Measurements from ENCODE around the gene LCOR. TPM values are rescaled to one million over a fixed set of nuclear protein-coding genes. Genes with fewer than 3 reads are reported as not detected.

LCOR gene
- total RNA-seq, 1 experiment from 2014 or later, result 39.2 TPM

DNA sequence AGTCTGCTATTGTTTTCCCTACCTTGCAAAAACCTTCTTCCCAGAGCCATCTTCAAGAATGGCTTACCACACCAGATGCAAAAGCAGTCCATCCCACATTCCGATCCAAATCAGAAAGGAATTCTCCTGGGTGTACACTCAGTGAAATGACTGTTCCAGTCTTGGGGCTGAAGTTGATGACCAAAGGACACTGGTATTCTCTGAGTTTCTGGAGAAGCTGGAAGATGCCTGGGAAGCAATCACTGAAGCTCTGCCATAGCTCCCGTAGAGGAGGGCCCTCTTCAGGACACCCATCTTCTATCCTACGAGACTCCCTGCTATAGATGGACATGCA, 155.7 kb downstream of the LCOR start:
- no peak for TF ChIP-seq EZH2 (IDR thresholded peaks at IDR 0.05; ENCODE audit: borderline replicate concordance, low read depth, low read length, poor library complexity, severe bottlenecking)
- TF ChIP-seq, protein P1, sequence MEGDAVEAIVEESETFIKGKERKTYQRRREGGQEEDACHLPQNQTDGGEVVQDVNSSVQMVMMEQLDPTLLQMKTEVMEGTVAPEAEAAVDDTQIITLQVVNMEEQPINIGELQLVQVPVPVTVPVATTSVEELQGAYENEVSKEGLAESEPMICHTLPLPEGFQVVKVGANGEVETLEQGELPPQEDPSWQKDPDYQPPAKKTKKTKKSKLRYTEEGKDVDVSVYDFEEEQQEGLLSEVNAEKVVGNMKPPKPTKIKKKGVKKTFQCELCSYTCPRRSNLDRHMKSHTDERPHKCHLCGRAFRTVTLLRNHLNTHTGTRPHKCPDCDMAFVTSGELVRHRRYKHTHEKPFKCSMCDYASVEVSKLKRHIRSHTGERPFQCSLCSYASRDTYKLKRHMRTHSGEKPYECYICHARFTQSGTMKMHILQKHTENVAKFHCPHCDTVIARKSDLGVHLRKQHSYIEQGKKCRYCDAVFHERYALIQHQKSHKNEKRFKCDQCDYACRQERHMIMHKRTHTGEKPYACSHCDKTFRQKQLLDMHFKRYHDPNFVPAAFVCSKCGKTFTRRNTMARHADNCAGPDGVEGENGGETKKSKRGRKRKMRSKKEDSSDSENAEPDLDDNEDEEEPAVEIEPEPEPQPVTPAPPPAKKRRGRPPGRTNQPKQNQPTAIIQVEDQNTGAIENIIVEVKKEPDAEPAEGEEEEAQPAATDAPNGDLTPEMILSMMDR (conservative IDR thresholded peaks at IDR 0.05; ENCODE audit: low read depth, low read length), result no peak
- Histone ChIP-seq H3K27me3 (replicated peaks; ENCODE audit: insufficient read depth, low read depth, low read length, poor library complexity) (no peaks in the 10 kb centered on the region), H3K36me3 (ENCODE audit: insufficient read depth, low read length, poor library complexity, severe bottlenecking) (no peaks in the 10 kb centered on the region), H3K27ac (ENCODE audit: low read depth, low read length, poor library complexity, severe bottlenecking) (no peak overlapping the region), H3K4me1 (ENCODE audit: insufficient read depth, low read length, poor library complexity, severe bottlenecking) (no peaks in the 10 kb centered on the region), H3K4me3 (ENCODE audit: low read depth, low read length, poor library complexity, severe bottlenecking) (no peak overlapping the region), H3K9me3 (ENCODE audit: low read depth, low read length, poor library complexity, severe bottlenecking) (no peaks in the 10 kb centered on the region)
- POLR2A ChIA-PET (ENCODE audit: low non-redundant PET), result no interaction called here
- CTCF ChIA-PET, result no interaction called here
- BruUV-seq (replicated peaks), result no TSS peak
- no peak for DNase-seq (ENCODE audit: low spot score)
- intact Hi-C loops (cut with micrococcal nuclease; ENCODE audit: unreplicated experiment), result no loop called here

DNA sequence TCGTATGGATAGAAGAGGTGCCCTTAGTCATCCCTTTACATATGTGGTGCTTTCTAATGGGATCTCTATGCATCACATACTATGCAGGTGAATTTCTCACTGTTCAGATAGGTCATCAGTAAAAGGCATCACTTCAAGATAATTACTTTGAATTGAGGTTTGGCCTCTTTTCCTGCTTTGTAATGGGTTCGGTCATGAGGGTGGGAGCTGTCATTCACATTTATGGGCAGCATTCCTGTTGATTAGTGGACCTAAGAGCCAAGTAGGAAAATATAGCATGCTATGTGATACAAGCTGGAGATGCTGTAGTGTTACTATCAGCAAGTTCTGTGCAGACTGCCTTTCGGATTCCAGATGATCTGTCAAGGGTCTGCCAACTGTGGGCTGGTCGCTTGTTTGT, 156.3 kb downstream of the LCOR start:
- no TSS peak for BruUV-seq (replicated peaks)
- Histone ChIP-seq H3K9me3 (ENCODE audit: low read depth, low read length, poor library complexity, severe bottlenecking) (no peaks in the 10 kb centered on the region), H3K36me3 (ENCODE audit: insufficient read depth, low read length, poor library complexity, severe bottlenecking) (no peaks in the 10 kb centered on the region), H3K27ac (ENCODE audit: low read depth, low read length, poor library complexity, severe bottlenecking) (no peak overlapping the region), H3K4me3 (ENCODE audit: low read depth, low read length, poor library complexity, severe bottlenecking) (no peak overlapping the region), H3K27me3 (replicated peaks; ENCODE audit: insufficient read depth, low read depth, low read length, poor library complexity) (no peaks in the 10 kb centered on the region), H3K4me1 (ENCODE audit: insufficient read depth, low read length, poor library complexity, severe bottlenecking) (no peaks in the 10 kb centered on the region)
- ChIA-PET CTCF (no interaction called here), POLR2A (ENCODE audit: low non-redundant PET) (no interaction called here)
- intact Hi-C loops (cut with micrococcal nuclease; ENCODE audit: unreplicated experiment), result no loop called here
- no peak for TF ChIP-seq EZH2 (IDR thresholded peaks at IDR 0.05; ENCODE audit: borderline replicate concordance, low read depth, low read length, poor library complexity, severe bottlenecking)
- TF ChIP-seq, protein P1 (conservative IDR thresholded peaks at IDR 0.05; ENCODE audit: low read depth, low read length), result no peak
- no peak for DNase-seq (ENCODE audit: low spot score)

DNA sequence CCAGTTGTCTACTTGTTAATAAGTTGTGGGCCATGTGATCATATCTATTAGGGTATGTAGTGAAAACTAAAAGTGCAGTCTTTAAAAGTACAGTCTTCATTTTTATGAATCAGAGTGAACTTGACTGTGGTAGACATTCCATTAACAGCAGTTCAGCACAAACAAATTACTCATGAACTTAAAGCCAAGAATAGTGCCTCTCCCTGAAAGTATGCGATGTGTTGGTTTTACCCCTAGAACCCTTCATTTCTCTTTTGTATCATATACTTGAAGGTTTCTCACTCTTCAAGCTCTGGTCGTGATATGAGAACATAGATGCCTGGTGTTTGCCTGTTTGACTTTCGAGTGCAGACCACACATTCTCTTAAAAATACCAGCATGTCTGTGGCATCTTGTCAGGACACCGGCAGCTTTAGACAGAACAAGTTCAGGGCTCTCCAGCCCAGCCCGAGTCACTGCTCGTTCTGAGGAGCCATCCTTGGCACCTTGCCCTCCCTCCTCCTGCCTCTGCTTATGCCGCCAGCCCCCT, 159.3 kb downstream of the LCOR start:
- CTCF ChIA-PET, result no interaction called here
- intact Hi-C loops (cut with micrococcal nuclease; ENCODE audit: unreplicated experiment), result no loop called here
- POLR2A ChIA-PET (ENCODE audit: low non-redundant PET), result no interaction called here
- Histone ChIP-seq H3K4me3 (ENCODE audit: low read depth, low read length, poor library complexity, severe bottlenecking) (no peak overlapping the region), H3K27me3 (replicated peaks; ENCODE audit: insufficient read depth, low read depth, low read length, poor library complexity) (no peaks in the 10 kb centered on the region), H3K27ac (ENCODE audit: low read depth, low read length, poor library complexity, severe bottlenecking) (no peak overlapping the region), H3K36me3 (ENCODE audit: insufficient read depth, low read length, poor library complexity, severe bottlenecking) (no peaks in the 10 kb centered on the region), H3K9me3 (ENCODE audit: low read depth, low read length, poor library complexity, severe bottlenecking) (no peaks in the 10 kb centered on the region), H3K4me1 (ENCODE audit: insufficient read depth, low read length, poor library complexity, severe bottlenecking) (no peaks in the 10 kb centered on the region)
- no peak for TF ChIP-seq EZH2 (IDR thresholded peaks at IDR 0.05; ENCODE audit: borderline replicate concordance, low read depth, low read length, poor library complexity, severe bottlenecking)
- TF ChIP-seq, protein P1 (conservative IDR thresholded peaks at IDR 0.05; ENCODE audit: low read depth, low read length), result no peak
- no TSS peak for BruUV-seq (replicated peaks)
- no peak for DNase-seq (ENCODE audit: low spot score)

Data from A673 (cell line).